Epithelial cell of proximal tubule (primary cell): Measurements from ENCODE around the gene TRIM31. TPM values are rescaled to one million over a fixed set of nuclear protein-coding genes. Genes with fewer than 3 reads are reported as not detected.

ENCODE experiments used
- DNase-seq: peaks from one replicate; pipeline ENCODE4 v3.0.0-alpha.2; 2011; ENCODE audit warnings: low read depth
- H3K4me3 ChIP-seq: 2 replicates; pipeline ENCODE4 v1.5.1; 2011; ENCODE audit warnings: low read depth, mild to moderate bottlenecking, low read length
- total RNA-seq: library from RNA; depleted of rRNA; stranded (reverse); fragments of >200 nt; gene quantifications from 2 replicates; pipeline ENCODE4 v1.2.3, GENCODE V29; 2015
- TF ChIP-seq, protein P1 (sequence below): conservative IDR thresholded peaks from 2 replicates; pipeline ENCODE4 v1.5.1; 2012; ENCODE audit warnings: low read depth, mild to moderate bottlenecking, low read length

Gene TRIM31
- total RNA-seq, 1 donor from 2014 or later: not detected

DNA sequence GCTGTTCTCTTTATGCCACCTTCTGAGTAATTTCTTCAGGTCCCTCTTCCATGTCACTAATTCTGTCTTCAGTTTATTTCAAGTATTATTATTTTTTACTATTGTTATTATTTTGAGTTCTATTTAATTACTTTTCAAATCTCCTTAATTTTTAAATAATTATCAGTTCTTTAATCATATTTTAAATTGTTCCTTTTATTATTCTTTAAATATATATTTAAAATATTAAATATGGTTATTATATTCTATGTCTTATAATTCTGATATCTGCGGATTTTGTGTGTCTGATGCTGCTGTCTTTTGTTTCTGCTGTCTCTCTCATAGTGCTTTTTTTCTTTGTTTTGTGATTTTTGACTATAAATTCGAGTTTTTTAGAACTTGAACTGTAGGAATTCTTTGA is 49.6 kb downstream of the TRIM31 start:
- TF ChIP-seq, protein P1, sequence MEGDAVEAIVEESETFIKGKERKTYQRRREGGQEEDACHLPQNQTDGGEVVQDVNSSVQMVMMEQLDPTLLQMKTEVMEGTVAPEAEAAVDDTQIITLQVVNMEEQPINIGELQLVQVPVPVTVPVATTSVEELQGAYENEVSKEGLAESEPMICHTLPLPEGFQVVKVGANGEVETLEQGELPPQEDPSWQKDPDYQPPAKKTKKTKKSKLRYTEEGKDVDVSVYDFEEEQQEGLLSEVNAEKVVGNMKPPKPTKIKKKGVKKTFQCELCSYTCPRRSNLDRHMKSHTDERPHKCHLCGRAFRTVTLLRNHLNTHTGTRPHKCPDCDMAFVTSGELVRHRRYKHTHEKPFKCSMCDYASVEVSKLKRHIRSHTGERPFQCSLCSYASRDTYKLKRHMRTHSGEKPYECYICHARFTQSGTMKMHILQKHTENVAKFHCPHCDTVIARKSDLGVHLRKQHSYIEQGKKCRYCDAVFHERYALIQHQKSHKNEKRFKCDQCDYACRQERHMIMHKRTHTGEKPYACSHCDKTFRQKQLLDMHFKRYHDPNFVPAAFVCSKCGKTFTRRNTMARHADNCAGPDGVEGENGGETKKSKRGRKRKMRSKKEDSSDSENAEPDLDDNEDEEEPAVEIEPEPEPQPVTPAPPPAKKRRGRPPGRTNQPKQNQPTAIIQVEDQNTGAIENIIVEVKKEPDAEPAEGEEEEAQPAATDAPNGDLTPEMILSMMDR: no peak
- no peak overlapping the region for H3K4me3 ChIP-seq
- no peak for DNase-seq

DNA sequence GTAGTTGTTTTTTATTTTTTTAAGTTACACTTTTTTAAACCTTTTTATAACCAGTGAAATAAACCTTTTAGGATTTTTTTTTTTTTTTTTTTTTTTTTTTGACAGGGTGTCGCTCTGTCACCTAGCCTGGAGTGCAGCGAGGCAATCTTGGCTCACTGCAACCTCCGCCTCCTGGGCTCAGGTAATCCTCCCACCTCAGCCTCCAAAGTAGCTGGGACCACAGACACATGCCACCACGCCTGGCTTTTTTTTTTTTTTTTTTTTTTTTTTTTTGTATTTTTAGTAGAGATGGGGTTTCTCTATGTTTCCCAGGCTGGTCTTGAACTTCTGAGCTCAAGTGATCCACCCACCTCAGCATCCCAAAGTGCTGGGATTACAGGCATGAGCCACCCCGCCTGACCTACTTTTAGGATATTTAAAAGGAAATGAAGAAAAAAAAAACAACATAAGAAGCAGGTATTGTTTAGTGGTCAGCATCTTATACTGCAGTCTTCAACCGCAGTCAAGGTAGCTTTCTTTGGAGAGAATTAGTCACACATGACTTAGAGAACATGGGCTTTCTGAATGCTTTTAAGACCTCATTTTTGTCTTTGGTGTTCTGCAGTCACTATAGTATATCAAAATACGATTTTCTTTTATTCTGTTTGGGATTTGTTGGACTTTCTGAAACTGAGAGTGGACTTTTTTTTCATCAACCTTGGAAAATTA is 50.3 kb downstream of the TRIM31 start:
- H3K4me3 ChIP-seq: peak overlapping the region; percentile 83
- DNase-seq: no peak

DNA sequence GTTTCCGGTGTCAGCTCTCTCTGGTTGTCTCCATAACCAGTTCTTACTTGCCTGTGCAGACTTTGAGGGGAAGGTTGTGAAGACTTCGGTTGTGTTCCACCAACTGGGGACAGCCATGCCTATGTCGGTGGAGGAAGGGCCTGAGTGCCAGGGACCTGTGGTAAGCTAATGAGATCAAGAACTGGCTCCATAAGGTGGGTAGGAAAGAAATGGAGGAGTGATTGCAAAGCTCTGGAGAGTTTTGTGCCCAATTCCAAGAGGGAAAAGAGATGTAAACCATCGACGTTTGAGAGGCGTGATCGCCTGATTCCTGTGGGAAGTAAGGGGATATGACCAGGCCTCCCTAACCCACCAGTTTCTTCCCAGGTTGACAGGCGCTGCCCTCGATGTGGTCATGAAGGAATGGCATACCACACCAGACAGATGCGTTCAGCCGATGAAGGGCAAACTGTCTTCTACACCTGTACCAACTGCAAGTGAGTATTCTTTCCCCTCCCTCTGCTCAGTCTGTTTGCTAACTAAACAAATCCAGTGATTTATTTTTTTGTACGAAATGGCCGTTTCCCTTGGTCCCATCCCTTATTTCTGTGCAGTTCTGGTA is 50.9 kb downstream of the TRIM31 start:
- H3K4me3 ChIP-seq: peak overlapping the region; percentile 83
- TF ChIP-seq, protein P1: no peak
- no peak for DNase-seq

More for the DNA sequence above, 50.3 kb downstream of the TRIM31 start:
- TF ChIP-seq, protein P1: no peak

DNA sequence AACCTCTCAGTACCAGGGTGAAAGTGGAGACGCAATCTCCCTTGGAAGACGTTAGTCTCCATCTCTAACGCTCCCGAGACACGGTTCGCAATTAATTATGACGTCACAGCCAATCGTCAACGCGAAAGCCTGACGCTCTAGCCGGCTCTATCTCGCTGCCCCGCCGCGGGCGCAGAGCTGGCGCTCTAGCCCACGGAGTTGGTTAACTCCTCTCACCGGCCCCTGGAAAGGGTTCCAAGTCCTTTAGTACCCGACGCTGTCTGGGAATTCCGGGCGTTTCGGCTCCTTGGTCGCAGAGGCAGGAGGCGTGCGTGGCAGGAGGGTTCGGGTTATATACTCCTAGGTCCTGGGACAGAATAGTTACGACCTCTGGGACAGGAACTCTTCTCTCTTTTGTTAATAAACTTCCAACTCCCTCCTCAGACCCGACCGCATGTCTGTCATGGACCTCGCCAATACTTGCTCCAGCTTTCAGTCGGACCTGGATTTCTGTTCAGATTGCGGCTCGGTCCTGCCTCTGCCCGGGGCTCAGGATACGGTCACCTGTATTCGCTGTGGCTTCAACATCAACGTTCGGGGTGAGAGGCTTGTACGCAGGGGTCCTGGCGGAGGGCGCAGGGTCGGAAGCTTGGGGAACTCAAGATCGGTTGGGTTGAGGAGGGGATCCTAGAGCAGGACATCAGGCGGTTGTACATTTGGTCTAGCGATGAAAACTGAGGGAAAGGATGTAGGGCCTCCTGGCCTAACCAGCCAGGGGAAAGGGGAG is 51.6 kb downstream of the TRIM31 start, which contains the start of gene POLR1H:
POLR1H (plus strand) TSS at position 174 of the 766 bp plus-strand sequence; CDS start at position 434, 260 bp downstream.
- DNase-seq: peak; percentile 73
- peak within 1 kb of the TSS; percentile 83 for H3K4me3 ChIP-seq
- TF ChIP-seq, protein P1: no peak

DNA sequence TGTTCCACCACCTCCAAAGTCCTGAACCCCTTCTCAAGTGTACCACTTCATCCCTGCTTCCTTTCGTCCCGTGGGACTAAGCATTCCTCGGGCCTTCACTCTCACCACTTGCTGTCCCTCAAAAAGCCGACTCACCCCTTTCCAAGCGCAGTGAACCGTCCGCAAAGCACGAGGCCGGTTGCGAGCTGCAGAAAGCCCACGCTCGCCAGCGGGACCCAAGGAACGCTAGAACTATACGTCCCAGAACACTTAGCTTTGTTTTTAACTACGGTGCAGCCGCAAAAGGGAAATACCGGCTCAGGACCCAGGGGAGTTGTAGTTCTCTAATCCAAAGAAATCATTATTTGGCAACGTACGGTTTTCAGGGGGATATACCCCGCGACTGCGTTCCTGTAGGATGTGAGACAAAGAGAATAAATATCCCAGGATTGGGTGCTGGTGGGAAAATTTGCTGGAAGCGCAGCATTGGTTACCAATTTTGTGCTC is 52.2 kb downstream of the TRIM31 start:
- no peak for DNase-seq
- TF ChIP-seq, protein P1: no peak
- peak overlapping the region; percentile 83 for H3K4me3 ChIP-seq

DNA sequence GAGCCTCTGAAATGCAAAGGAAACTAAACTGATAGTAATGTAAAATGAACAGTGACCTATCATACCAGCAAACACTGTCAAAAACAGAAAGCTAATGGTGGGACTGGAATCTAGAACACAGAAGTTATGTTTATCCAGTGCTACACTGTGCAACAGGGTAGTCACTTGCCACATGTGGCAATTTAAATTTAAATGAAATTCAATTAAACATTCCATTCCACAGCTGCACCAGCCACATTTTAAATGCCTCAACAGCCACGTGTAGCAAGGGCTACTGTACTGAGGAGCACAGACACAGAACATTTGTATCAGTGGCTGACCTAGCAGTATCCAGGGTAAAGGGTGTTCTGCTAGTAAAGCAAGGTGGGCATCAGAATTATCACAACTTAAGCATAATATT is 57.4 kb downstream of the TRIM31 start:
- DNase-seq: no peak
- TF ChIP-seq, protein P1: no peak
- no peak overlapping the region for H3K4me3 ChIP-seq
